GM23338 (cell line): ENCODE results near the gene PABPN1. TPM values are rescaled to one million over a fixed set of nuclear protein-coding genes. Genes with fewer than 3 reads are reported as not detected.

Source experiments
- ATAC-seq: fragments of 200-7000 bp; cut with Tn5 transposase; 3 replicates; pipeline ENCODE4 v1.9.1; 2020
- DNase-seq: peaks from one replicate; pipeline ENCODE4 v3.0.0-alpha.2; 2015; ENCODE audit warnings: low spot score
- H2AFZ ChIP-seq: fragments of 200-600 bp; sonication (generic); 2 replicates; pipeline ENCODE4 v1.8.0; 2016; ENCODE audit warnings: antibody characterized with exemption, mild to moderate bottlenecking, moderate library complexity
- H3F3A ChIP-seq: fragments of 200-600 bp; sonication (generic); replicated peaks from 2 replicates; pipeline ENCODE4 v1.8.0; 2017; ENCODE audit warnings: antibody characterized with exemption, mixed run types, low read depth
- H3K27ac ChIP-seq: fragments of 200-600 bp; sonication (generic); 2 replicates; pipeline ENCODE4 v1.6.1; 2016; ENCODE audit warnings: low read depth
- H3K27me3 ChIP-seq: fragments of 200-600 bp; sonication (generic); 2 replicates; pipeline ENCODE4 v1.8.0; 2016; ENCODE audit warnings: mild to moderate bottlenecking, mixed run types, moderate library complexity; ENCODE audit not compliant: insufficient read depth
- H3K36me3 ChIP-seq: fragments of 200-600 bp; sonication (generic); 2 replicates; pipeline ENCODE4 v1.8.0; 2016; ENCODE audit warnings: mild to moderate bottlenecking; ENCODE audit not compliant: insufficient read depth
- H3K4me1 ChIP-seq: fragments of 200-600 bp; sonication (generic); 2 replicates; pipeline ENCODE4 v1.8.0; 2016; ENCODE audit warnings: mild to moderate bottlenecking, moderate library complexity; ENCODE audit not compliant: insufficient read depth
- H3K4me2 ChIP-seq: fragments of 200-600 bp; sonication (generic); 2 replicates; pipeline ENCODE4 v1.7.1; 2017; ENCODE audit warnings: mixed run types
- H3K4me3 ChIP-seq: fragments of 200-600 bp; sonication (generic); 2 replicates; pipeline ENCODE4 v1.6.1; 2016; ENCODE audit warnings: mixed run types
- H3K79me2 ChIP-seq: fragments of 200-600 bp; sonication (generic); replicated peaks from 2 replicates; pipeline ENCODE4 v1.8.0; 2017; ENCODE audit warnings: mild to moderate bottlenecking; ENCODE audit not compliant: insufficient read depth
- H3K9me2 ChIP-seq: fragments of 200-600 bp; sonication (generic); 2 replicates; pipeline ENCODE4 v1.8.0; 2017; ENCODE audit not compliant: insufficient read depth
- H4K20me1 ChIP-seq: fragments of 200-600 bp; sonication (generic); replicated peaks from 2 replicates; pipeline ENCODE4 v1.8.0; 2017; ENCODE audit warnings: mild to moderate bottlenecking; ENCODE audit not compliant: insufficient read depth
- H3K27ac Mint-ChIP-seq: 2 replicates; pipeline ENCODE4 v1.8.0; 2020; ENCODE audit warnings: inconsistent platforms, mild to moderate bottlenecking, moderate library complexity, mixed read lengths
- H3K27me3 Mint-ChIP-seq: 3 replicates; pipeline ENCODE4 v1.8.0; 2022; ENCODE audit warnings: low read depth, mild to moderate bottlenecking, moderate library complexity, mixed read lengths, inconsistent platforms; ENCODE audit not compliant: insufficient read depth, poor library complexity
- H3K36me3 Mint-ChIP-seq: 3 replicates; pipeline ENCODE4 v1.8.0; 2021; ENCODE audit warnings: low read depth, mild to moderate bottlenecking, inconsistent platforms, moderate library complexity, mixed read lengths
- H3K4me1 Mint-ChIP-seq: 3 replicates; pipeline ENCODE4 v1.8.0; 2020; ENCODE audit warnings: mild to moderate bottlenecking, inconsistent platforms, mixed read lengths
- H3K4me3 Mint-ChIP-seq: 3 replicates; pipeline ENCODE4 v1.8.0; 2021; ENCODE audit warnings: moderate library complexity, mild to moderate bottlenecking, inconsistent platforms, mixed read lengths
- H3K9me3 Mint-ChIP-seq: 3 replicates; pipeline ENCODE4 v1.8.0; 2020; ENCODE audit warnings: moderate library complexity, mild to moderate bottlenecking, inconsistent platforms, mixed read lengths
- CREB1 ChIP-seq: fragments of 250-450 bp; sonication (Bioruptor Pico); IDR thresholded peaks from 2 replicates; pipeline ENCODE4 v1.5.0; 2020; ENCODE audit warnings: low read depth, mild to moderate bottlenecking, moderate library complexity
- CTCF ChIP-seq, 2 experiments: fragments of 200-600 bp in 1 of 2; sonication (generic) in 1 of 2; conservative IDR thresholded peaks; 2 replicates each; pipeline versions ENCODE4 v1.5.1 to v1.6.1; 2016 to 2017; ENCODE audit warnings: antibody characterized with exemption in 2 of 2, low read depth in 2 of 2, mild to moderate bottlenecking in 2 of 2, moderate library complexity in 1 of 2
- ETS1 ChIP-seq: IDR thresholded peaks from 2 replicates; pipeline ENCODE4 v1.6.1; 2016; ENCODE audit warnings: antibody characterized with exemption
- EZH2 ChIP-seq: fragments of 200-600 bp; sonication (generic); IDR thresholded peaks from one replicate; pipeline ENCODE4 v1.8.0; 2017; ENCODE audit warnings: antibody characterized with exemption, mild to moderate bottlenecking, low read depth; ENCODE audit not compliant: unreplicated experiment
- EZH2phosphoT487 ChIP-seq: fragments of 200-600 bp; sonication (generic); IDR thresholded peaks from one replicate; pipeline ENCODE4 v1.8.1; 2018; ENCODE audit warnings: antibody characterized with exemption; ENCODE audit not compliant: unreplicated experiment
- JUNB ChIP-seq: IDR thresholded peaks from one replicate; pipeline ENCODE4 v1.6.1; 2016; ENCODE audit warnings: antibody characterized with exemption; ENCODE audit not compliant: unreplicated experiment
- NANOG ChIP-seq: IDR thresholded peaks from 2 replicates; pipeline ENCODE4 v1.6.1; 2016; ENCODE audit warnings: antibody characterized with exemption, borderline replicate concordance
- POLR2AphosphoS5 ChIP-seq: IDR thresholded peaks from 2 replicates; pipeline ENCODE4 v1.6.1; 2016; ENCODE audit warnings: antibody characterized with exemption, low read depth
- REST ChIP-seq: IDR thresholded peaks from one replicate; pipeline ENCODE4 v1.6.1; 2018; ENCODE audit warnings: antibody characterized with exemption; ENCODE audit not compliant: unreplicated experiment
- STAT1 ChIP-seq: IDR thresholded peaks from one replicate; pipeline ENCODE4 v1.6.1; 2016; ENCODE audit warnings: antibody characterized with exemption; ENCODE audit not compliant: unreplicated experiment
- ZNF114 ChIP-seq: fragments of 250-450 bp; sonication (Bioruptor Pico); IDR thresholded peaks from 2 replicates; pipeline ENCODE4 v1.5.0; 2020; ENCODE audit warnings: mild to moderate bottlenecking, moderate library complexity
- ZNF331 ChIP-seq: fragments of 250-450 bp; sonication (Bioruptor Pico); IDR thresholded peaks from 2 replicates; pipeline ENCODE4 v1.5.0; 2020; ENCODE audit warnings: low read depth, mild to moderate bottlenecking, moderate library complexity
- ZNF462 ChIP-seq: fragments of 250-450 bp; sonication (Bioruptor Pico); IDR thresholded peaks from 2 replicates; pipeline ENCODE4 v1.5.0; 2020; ENCODE audit warnings: mild to moderate bottlenecking, moderate library complexity
- polyA plus RNA-seq: library from polyadenylated mRNA; unstranded; fragments of >200 nt; fragmentation: Nextera tagmentation; extraction: Ambion mirVana; gene quantifications from 2 replicates; pipeline ENCODE4 v1.2.1, GENCODE V29; 2016
- total RNA-seq: library from RNA; depleted of rRNA; stranded (reverse); fragments of >200 nt; shearing (Covaris generic); gene quantifications from 2 replicates; pipeline ENCODE4 v1.2.3, GENCODE V29; 2014

The PABPN1 gene
- total and polyA plus RNA-seq, 2 experiments from 2014 or later = 116 to 342 TPM

DNA sequence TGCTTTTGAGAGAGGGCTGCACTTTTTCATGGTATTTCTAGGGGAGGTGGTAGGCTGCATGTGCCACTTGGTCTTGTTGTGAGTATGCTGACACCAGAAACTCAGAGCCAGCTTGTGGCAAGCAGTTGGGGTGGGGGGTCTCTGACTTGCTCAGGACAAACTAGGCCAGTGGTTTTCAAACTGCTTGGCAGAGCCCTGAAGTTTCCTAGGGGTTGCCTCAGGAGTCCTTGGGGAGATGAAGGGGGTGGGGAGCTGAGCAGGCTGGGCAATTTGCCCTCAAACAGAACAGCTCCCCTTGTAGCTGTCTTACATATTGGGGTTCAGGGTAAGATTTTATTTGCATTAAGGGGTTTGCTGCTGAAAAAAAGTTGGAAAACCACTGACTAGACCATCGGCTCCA, 10.7 kb upstream of the PABPN1 start:
- Mint-ChIP-seq H3K36me3 (peaks cover 24% of the 10 kb centered on the region; the same call in 2 of the 3 replicates), H3K9me3 (no peaks in the 10 kb centered on the region), H3K4me1 (peaks cover 22% of the 10 kb centered on the region), H3K27ac (no peak overlapping the region), H3K4me3 (no peak overlapping the region), H3K27me3 (peaks cover 5% of the 10 kb centered on the region)
- Histone ChIP-seq H3K4me1 (peaks cover 13% of the 10 kb centered on the region), H3K4me2 (no peak overlapping the region), H3F3A (peaks cover 11% of the 10 kb centered on the region; the same call in 1 of the 2 replicates), H2AFZ (no peak overlapping the region), H3K79me2 (peaks cover 11% of the 10 kb centered on the region; the same call in 1 of the 2 replicates), H3K4me3 (no peak overlapping the region), H3K27me3 (no peaks in the 10 kb centered on the region), H4K20me1 (no peaks in the 10 kb centered on the region; the same call in 1 of the 2 replicates), H3K36me3 (no peaks in the 10 kb centered on the region; the same call in 1 of the 2 replicates), H3K27ac (no peak overlapping the region), H3K9me2 (no peaks in the 10 kb centered on the region)
- TF ChIP-seq EZH2 (no peak), CTCF (conservative IDR thresholded peaks at IDR 0.05; ENCODE audit: low read depth in 2 of 2) (no peak), JUNB (no peak), ZNF331 (no peak), NANOG (no peak), REST (no peak), STAT1 (no peak), CREB1 (CRISPR knock-in tag) (no peak), POLR2AphosphoS5 (no peak), ETS1 (no peak), EZH2phosphoT487 (no peak), ZNF114 (no peak), ZNF462 (CRISPR knock-in tag) (no peak)
- ATAC-seq (no peak), DNase-seq (no peak)
